IgD-negative memory B cell (primary cell): ENCODE results near the gene FRS2. TPM values are rescaled to one million over a fixed set of nuclear protein-coding genes. Genes with fewer than 3 reads are reported as not detected.
"Not testable (repeated sequence)": the region's sequence is repeated elsewhere in the genome, so short reads cannot be mapped to it uniquely, and the experiment has no call there.

Experiments used
- H3K27ac Mint-ChIP-seq, 3 donors: one replicate each; pipeline ENCODE4 v1.8.0; 2020 to 2022; ENCODE audit warnings: mild to moderate bottlenecking in 3 of 3, mixed read lengths in 3 of 3, moderate library complexity in 1 of 3
- H3K27me3 Mint-ChIP-seq: one replicate; pipeline ENCODE4 v1.8.0; 2021; ENCODE audit warnings: mixed read lengths
- H3K36me3 Mint-ChIP-seq: one replicate; pipeline ENCODE4 v1.8.0; 2020; ENCODE audit warnings: mild to moderate bottlenecking, mixed read lengths
- H3K4me1 Mint-ChIP-seq, 3 donors: one replicate each; pipeline ENCODE4 v1.8.0; 2020 to 2022; ENCODE audit warnings: mixed read lengths in 3 of 3, mild to moderate bottlenecking in 1 of 3
- H3K4me3 Mint-ChIP-seq, 4 donors: one replicate each; pipeline ENCODE4 v1.8.0; 2020 to 2022; ENCODE audit warnings: mild to moderate bottlenecking in 4 of 4, mixed read lengths in 4 of 4, moderate library complexity in 3 of 4
- H3K9me3 Mint-ChIP-seq, 3 donors: one replicate each; pipeline ENCODE4 v1.8.0; 2020 to 2021; ENCODE audit warnings: mixed read lengths in 3 of 3, mild to moderate bottlenecking in 1 of 3
- polyA plus RNA-seq: library from polyadenylated mRNA; unstranded; fragments of 300-500 nt; fragmentation: Illumina TruSeq; gene quantifications from one replicate; pipeline ENCODE4 v1.2.3, GENCODE V29; 2021

Gene FRS2
- polyA plus RNA-seq, 1 donor from 2014 or later: 11.2 TPM

DNA sequence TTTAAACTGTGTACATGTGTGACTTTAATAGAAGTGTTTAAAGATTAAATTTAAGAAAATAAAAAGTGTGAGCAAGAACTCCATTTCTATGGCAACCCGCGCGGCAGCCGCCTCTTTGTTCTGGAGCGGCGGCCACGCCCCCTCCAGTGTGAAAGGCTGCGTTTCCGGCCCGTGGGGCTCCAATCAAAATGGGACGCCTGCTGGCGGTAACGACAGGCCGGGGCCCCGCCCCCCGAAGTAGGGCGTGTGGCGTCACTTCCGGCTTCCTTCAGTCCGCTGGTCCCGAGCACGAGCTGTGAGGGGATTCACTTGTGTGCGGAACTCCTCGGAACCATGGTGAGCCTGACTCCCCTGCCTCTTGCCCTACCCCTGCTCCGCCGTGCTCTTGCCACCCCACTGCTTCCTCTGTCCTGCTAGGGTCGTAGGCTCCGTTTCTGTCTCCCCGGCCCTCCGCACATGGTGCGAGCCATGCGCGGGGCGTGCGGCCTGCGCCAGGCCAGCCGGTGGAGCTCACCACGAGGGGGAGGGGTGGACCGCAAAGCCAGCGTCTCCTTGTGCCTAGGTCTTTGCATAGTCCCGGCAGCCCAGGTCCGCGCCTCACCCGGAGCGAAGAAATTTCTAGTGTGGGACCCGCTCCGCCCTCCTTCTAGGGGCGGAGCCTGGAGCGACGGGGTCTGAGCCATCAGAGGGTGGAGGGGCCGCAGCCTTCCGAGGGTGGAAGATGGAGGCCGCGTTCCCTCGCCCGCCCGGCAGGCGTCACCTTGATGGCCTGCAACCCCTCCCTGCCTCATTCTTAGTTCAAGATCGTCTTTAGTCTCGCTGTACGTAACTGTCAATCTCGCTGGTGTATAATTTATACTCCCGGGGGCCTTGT lies 115.2 kb downstream of the FRS2 start, which contains the start of gene CCT2:
Gene CCT2 (plus strand): TSS at position 271 of the 874 bp plus-strand sequence. CDS start 63 bp downstream, at position 334.
- no peaks in the 10 kb centered on the region for H3K27me3 Mint-ChIP-seq
- peak within 1 kb of the TSS; percentile 98 to 99 (median 98) for H3K27ac Mint-ChIP-seq
- peak within 1 kb of the TSS; percentile 95 to 99 (median 98) for H3K4me3 Mint-ChIP-seq
- peaks cover 7 to 16% (median 7%) of the 10 kb centered on the region in 3 donors for H3K4me1 Mint-ChIP-seq
- peaks cover 2% of the 10 kb centered on the region for H3K36me3 Mint-ChIP-seq
- no peaks in the 10 kb centered on the region for H3K9me3 Mint-ChIP-seq

GRCh38 chr12:69588527-69588926 lies 118.3 kb downstream of the FRS2 start:
- peaks cover 5 to 12% (median 8%) of the 10 kb centered on the region in 3 donors for H3K4me1 Mint-ChIP-seq
- peaks cover 7% of the 10 kb centered on the region for H3K36me3 Mint-ChIP-seq
- no peaks in the 10 kb centered on the region for H3K9me3 Mint-ChIP-seq
- no peaks in the 10 kb centered on the region for H3K27me3 Mint-ChIP-seq
- H3K4me3 Mint-ChIP-seq: no peak overlapping the region
- peak overlapping the region in 1 of 3 donors; percentile 57 for H3K27ac Mint-ChIP-seq

DNA sequence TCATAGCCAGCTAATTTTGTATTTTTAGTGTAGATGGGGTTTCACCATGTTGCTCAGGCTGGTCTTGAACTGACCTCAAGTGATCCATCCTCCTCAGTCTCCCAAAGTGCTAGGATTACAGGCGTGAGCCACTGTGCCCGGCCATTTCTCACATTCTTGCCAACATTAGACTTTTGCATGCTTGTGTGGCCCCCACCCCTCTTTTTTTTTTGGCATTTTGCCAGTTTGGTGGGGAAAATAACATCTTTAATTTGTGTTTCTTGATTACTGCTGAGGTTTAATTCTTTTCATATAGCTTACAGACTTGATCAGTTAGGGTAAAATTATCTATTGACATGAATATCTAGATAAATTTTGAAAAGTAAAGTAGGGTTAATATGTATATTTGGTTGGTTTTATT lies 118.9 kb downstream of the FRS2 start:
- Mint-ChIP-seq H3K4me1 (peaks cover 5 to 12% (median 6%) of the 10 kb centered on the region in 3 donors), H3K27ac (peak overlapping the region in 1 of 3 donors; percentile 52), H3K36me3 (peaks cover 7% of the 10 kb centered on the region), H3K27me3 (no peaks in the 10 kb centered on the region), H3K4me3 (peak overlapping the region in 1 of 4 donors; percentile 43), H3K9me3 (no peaks in the 10 kb centered on the region)

DNA sequence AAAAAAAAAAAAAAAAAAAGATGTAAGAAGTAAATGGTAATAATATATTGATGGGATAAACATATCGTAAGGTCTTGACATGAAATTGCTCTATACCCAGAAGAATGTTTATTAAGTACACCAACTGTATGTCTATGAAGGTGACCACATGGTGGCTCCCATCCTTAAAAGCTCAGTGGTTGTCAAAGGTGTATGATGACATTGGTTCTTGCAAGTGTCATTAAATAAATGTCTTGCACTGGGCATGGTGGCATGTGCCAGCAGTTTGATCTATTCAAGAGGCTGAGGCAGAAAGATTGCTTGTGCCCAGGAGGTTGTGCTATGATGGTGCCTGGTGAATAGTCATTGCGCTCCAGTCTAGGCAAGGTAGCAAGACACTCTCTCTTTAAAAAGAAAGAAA lies 125.5 kb downstream of the FRS2 start:
- no peak overlapping the region for H3K27ac Mint-ChIP-seq

DNA sequence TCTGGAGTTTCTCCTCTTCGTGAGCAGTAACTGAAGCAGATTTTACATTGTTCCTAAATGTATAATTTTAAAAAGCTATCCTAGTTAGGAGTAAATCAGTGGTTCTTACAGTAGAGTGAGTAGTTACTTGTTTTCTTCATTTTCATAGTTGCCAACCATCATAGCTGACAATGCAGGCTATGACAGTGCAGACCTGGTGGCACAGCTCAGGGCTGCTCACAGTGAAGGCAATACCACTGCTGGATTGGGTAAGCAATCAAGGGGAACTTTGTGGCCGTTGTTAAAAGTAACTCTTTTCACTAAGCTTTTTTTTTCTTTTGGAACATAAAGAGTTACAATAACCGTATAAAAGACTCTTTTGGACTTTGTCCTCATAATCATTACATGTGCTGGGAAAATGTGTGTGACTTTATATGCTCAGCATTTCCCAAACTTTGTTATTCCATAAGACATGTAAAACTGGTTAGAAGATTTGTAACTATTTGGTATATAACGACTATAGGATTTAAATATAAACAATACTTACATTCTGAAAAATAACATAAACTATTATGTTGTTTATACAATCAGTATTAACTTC lies 128.1 kb downstream of the FRS2 start:
- peaks cover 19% of the 10 kb centered on the region for H3K36me3 Mint-ChIP-seq
- no peak overlapping the region for H3K4me3 Mint-ChIP-seq
- H3K27ac Mint-ChIP-seq: peak overlapping the region in 1 of 3 donors; percentile 13
- no peaks in the 10 kb centered on the region for H3K9me3 Mint-ChIP-seq
- peaks cover 0 to 1% (median 0%) of the 10 kb centered on the region in 3 donors for H3K4me1 Mint-ChIP-seq
- H3K27me3 Mint-ChIP-seq: no peaks in the 10 kb centered on the region

More for the DNA sequence above, 125.5 kb downstream of the FRS2 start:
- H3K36me3 Mint-ChIP-seq: peaks cover 14% of the 10 kb centered on the region
- H3K9me3 Mint-ChIP-seq: no peaks in the 10 kb centered on the region
- H3K27me3 Mint-ChIP-seq: no peaks in the 10 kb centered on the region
- no peak overlapping the region for H3K4me3 Mint-ChIP-seq
- peaks cover 0 to 3% (median 0%) of the 10 kb centered on the region in 3 donors for H3K4me1 Mint-ChIP-seq

GRCh38 chr12:69600804-69601203 lies 130.6 kb downstream of the FRS2 start:
- Mint-ChIP-seq H3K27me3 (no peaks in the 10 kb centered on the region), H3K4me3 (no peak overlapping the region), H3K4me1 (peaks cover 0 to 1% (median 0%) of the 10 kb centered on the region in 3 donors), H3K9me3 (no peaks in the 10 kb centered on the region), H3K27ac (no peak overlapping the region), H3K36me3 (peaks cover 18% of the 10 kb centered on the region)

DNA sequence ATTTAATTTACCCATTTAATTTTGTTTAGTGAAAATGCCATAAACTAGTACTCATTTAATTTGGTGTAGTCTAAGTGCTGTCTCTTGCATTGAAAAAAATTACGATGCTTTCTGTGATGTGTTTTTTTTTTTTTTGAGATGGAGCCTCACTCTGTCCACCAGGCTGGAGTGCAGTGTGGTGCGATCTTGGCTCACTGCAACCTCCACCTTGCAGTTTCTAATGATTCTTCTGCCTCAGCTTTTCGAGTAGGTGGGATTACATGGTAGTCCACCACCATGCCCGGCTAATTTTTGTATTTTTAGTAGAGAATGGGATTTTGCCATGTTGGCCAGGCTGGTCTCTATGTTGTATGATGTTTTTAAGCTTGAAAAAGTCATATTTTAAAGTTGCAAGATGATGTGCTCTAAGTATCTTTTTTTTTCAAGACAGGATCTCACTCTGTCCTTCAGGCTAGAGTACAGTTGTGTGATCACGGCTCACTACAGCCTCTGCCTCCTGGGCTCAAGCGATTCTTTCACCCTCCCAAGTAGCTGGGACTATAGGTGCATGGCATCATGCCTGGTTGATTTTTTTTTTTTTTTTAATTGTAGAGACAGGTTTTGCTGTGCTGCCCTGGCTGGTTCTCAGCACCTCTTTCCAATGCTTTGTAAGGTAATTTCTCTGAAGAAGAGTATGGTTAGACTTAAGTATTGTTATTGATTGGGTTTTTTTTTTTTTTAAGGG lies 131.9 kb downstream of the FRS2 start:
- no peak overlapping the region for H3K27ac Mint-ChIP-seq
- H3K4me3 Mint-ChIP-seq: no peak overlapping the region
- no peaks in the 10 kb centered on the region for H3K9me3 Mint-ChIP-seq
- no peaks in the 10 kb centered on the region for H3K27me3 Mint-ChIP-seq
- H3K4me1 Mint-ChIP-seq: peaks cover 0 to 1% (median 0%) of the 10 kb centered on the region in 3 donors
- peaks cover 17% of the 10 kb centered on the region for H3K36me3 Mint-ChIP-seq

DNA sequence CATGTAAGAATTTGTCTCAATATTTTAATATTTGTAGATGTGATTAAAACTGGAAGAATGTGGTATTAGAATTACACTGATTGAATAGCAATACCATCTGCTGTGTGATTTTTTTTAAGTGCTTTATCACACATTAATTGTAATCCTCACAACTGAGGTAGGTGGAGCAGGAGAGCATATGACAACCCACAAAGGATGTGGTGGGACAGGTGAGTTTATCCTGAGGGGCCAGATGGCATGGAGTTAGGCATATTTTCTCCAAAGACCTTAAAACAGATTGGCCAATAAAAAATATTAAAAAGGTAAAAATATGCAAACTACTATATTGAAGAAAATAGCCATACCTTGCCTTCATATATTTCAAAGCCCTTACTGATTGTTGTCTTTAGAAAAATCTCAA lies 132.8 kb downstream of the FRS2 start:
- no peaks in the 10 kb centered on the region for H3K9me3 Mint-ChIP-seq
- H3K27ac Mint-ChIP-seq: no peak overlapping the region
- no peaks in the 10 kb centered on the region for H3K27me3 Mint-ChIP-seq
- H3K36me3 Mint-ChIP-seq: peaks cover 15% of the 10 kb centered on the region
- H3K4me1 Mint-ChIP-seq: peaks cover 0 to 1% (median 0%) of the 10 kb centered on the region in 3 donors
- no peak overlapping the region for H3K4me3 Mint-ChIP-seq

DNA sequence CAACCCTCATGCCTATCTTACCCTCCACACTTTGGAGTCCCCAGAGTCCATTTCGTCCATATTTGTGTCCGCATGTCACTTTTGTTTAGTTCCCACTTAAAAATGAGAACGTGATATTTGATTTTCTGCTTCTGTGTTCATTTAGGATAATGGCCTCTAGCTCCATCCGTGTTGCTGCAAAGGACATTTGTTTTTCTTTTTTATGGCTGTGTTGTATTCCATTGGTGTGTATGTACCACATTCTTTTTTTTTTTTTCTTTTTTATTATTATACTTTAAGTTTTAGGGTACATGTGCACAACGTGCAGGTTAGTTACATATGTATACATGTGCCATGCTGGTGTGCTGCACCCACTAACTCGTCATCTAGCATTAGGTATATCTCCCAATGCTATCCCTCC lies 133.4 kb downstream of the FRS2 start:
- H3K4me1 Mint-ChIP-seq, H3K9me3 Mint-ChIP-seq, H3K4me3 Mint-ChIP-seq, H3K27ac Mint-ChIP-seq, H3K27me3 Mint-ChIP-seq: not testable (repeated sequence)
- H3K36me3 Mint-ChIP-seq: peaks cover 12% of the 10 kb centered on the region

GRCh38 chr12:69604275-69604674 lies 134.1 kb downstream of the FRS2 start:
- not testable (repeated sequence) for H3K4me3 Mint-ChIP-seq, H3K36me3 Mint-ChIP-seq, H3K27ac Mint-ChIP-seq, H3K9me3 Mint-ChIP-seq, H3K27me3 Mint-ChIP-seq, H3K4me1 Mint-ChIP-seq

DNA sequence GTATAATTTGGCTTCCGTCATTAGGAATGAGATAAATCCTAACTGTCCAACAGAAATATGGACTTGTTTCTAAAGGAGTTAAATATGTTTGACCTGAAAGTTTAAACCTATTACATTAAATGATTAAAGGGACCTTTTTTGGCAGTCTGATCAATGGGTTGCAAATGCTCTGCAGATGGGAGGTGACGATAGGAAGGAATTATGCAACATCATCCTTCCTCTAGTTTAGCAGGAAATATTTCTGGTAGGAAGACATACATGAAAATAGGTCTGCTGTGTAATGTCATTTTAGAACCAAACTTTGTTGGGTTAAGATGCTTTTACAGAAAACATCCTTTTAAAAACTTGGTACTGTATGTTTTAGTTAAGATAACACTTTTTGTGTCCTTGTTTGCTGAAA lies 137.9 kb downstream of the FRS2 start:
- Mint-ChIP-seq H3K4me1 (peaks cover 0 to 1% (median 0%) of the 10 kb centered on the region in 3 donors), H3K4me3 (no peak overlapping the region), H3K36me3 (peaks cover 2% of the 10 kb centered on the region), H3K27me3 (no peaks in the 10 kb centered on the region), H3K9me3 (no peaks in the 10 kb centered on the region), H3K27ac (peak overlapping the region in 1 of 3 donors; percentile 11)

DNA sequence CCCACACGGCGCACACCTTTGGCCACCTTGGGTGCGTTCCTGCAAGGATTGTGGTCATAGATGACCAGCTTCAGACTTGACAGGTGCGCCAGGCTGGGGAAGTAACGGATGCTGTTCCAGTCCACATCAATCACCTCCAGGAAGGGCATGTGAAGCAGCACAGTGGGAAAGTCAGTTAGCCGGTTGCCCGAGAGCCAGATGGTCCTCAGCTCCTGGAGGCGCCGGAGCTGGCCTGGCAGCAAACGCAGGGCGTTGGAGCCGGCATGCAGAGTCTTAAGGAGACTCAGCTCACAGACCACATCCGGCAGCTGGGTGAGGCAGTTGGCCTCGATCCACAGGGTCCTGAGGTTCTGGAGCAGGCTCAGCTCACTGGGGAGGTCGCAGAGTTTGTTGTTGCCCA lies 139.9 kb downstream of the FRS2 start:
- peaks cover 0 to 1% (median 0%) of the 10 kb centered on the region in 3 donors for H3K4me1 Mint-ChIP-seq
- no peak overlapping the region for H3K4me3 Mint-ChIP-seq
- H3K9me3 Mint-ChIP-seq: no peaks in the 10 kb centered on the region
- H3K27ac Mint-ChIP-seq: no peak overlapping the region
- no peaks in the 10 kb centered on the region for H3K27me3 Mint-ChIP-seq
- no peaks in the 10 kb centered on the region for H3K36me3 Mint-ChIP-seq

DNA sequence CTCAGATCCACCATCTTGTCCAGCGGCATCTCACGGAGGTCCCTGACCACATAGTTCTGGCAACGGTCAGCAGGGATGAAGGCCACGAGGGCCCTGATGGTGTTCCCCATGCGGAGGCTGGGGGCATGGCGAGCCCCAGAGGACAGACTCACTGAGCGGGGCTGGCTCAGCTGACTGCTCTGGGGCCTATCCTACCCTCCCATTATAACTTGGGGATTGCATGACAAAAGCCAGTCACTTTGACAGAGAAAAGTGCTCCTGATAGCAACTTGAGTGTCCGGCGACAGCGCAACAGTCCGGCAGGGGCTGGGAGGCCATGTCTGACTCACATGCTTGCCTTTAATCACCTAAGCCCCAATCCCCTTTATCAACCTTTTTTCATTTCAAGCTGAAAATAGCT lies 140.5 kb downstream of the FRS2 start, which contains the start of gene LRRC10:
Gene LRRC10 (minus strand): TSS at position 179 of the 400 bp plus-strand sequence. CDS start 69 bp downstream, at position 110.
- H3K4me3 Mint-ChIP-seq: no peak within 1 kb of the TSS
- no peak within 1 kb of the TSS for H3K27ac Mint-ChIP-seq
- no peaks in the 10 kb centered on the region for H3K9me3 Mint-ChIP-seq
- H3K27me3 Mint-ChIP-seq: no peaks in the 10 kb centered on the region
- H3K4me1 Mint-ChIP-seq: peaks cover 0 to 1% (median 0%) of the 10 kb centered on the region in 3 donors
- no peaks in the 10 kb centered on the region for H3K36me3 Mint-ChIP-seq

- Mint-ChIP-seq H3K27ac (no peak overlapping the region), H3K36me3 (no peaks in the 10 kb centered on the region), H3K27me3 (no peaks in the 10 kb centered on the region), H3K4me3 (no peak overlapping the region), H3K9me3 (no peaks in the 10 kb centered on the region), H3K4me1 (peaks cover 0 to 1% (median 0%) of the 10 kb centered on the region in 3 donors)
These were observed 143.2 kb downstream of the FRS2 start for GRCh38 chr12:69613351-69613750.

DNA sequence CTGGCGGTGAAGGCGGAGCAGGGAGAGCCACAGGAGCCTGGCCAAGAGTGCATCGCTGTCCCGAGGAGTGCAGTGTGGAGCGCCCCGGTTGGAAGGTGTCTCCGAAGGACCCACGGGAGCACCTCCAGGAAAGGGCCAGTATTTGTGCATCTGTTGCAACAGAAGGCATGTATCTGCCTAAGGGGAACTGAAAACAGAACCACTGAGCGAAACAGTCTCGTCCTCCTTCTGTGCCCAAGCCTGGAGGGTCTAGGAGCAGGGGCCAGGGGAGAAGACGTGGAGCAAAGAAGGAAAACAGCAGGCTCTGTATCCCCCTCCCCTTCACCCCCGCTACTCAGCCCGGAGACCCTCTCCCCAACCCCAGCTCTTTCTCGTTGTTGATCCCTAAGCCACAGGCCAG lies 145.8 kb downstream of the FRS2 start:
- H3K4me3 Mint-ChIP-seq: peak overlapping the region in 1 of 4 donors; percentile 19
- H3K36me3 Mint-ChIP-seq: no peaks in the 10 kb centered on the region
- H3K27me3 Mint-ChIP-seq: peaks cover 6% of the 10 kb centered on the region
- H3K9me3 Mint-ChIP-seq: no peaks in the 10 kb centered on the region
- H3K27ac Mint-ChIP-seq: no peak overlapping the region
- H3K4me1 Mint-ChIP-seq: no peaks in the 10 kb centered on the region
